Measurements from ENCODE around the gene HMCES.

DNA sequence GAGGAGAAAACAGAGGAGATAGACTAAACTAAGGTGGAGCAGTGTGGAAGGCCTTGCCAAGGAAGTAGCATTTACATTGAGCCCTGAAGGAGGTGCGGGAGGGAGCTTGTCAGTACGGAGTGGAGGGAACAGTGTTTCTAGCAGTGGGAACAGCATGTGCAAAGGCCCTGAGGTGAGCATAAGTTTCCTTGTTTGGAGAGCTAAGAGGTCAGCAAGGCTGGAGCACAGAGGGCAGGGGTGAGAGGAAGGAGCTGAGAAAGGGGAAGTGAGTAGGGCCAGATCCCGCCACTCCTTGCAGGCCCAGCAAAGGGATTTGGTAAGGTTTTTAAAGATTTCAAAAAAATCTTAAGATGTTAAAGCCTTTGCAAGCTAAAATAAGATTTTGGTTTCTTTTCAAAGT lies 70.1 kb downstream of the HMCES start:
- TF ChIP-seq, protein P1, sequence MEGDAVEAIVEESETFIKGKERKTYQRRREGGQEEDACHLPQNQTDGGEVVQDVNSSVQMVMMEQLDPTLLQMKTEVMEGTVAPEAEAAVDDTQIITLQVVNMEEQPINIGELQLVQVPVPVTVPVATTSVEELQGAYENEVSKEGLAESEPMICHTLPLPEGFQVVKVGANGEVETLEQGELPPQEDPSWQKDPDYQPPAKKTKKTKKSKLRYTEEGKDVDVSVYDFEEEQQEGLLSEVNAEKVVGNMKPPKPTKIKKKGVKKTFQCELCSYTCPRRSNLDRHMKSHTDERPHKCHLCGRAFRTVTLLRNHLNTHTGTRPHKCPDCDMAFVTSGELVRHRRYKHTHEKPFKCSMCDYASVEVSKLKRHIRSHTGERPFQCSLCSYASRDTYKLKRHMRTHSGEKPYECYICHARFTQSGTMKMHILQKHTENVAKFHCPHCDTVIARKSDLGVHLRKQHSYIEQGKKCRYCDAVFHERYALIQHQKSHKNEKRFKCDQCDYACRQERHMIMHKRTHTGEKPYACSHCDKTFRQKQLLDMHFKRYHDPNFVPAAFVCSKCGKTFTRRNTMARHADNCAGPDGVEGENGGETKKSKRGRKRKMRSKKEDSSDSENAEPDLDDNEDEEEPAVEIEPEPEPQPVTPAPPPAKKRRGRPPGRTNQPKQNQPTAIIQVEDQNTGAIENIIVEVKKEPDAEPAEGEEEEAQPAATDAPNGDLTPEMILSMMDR (IDR thresholded peaks at IDR 0.05) = no peak
- TF ChIP-seq POLR2A (IDR thresholded peaks at IDR 0.05; ENCODE audit: low read depth) (no peak), POLR2AphosphoS5 (IDR thresholded peaks at IDR 0.05) (no peak)
